ENCODE results near the gene CMTM4. TPM values are rescaled to one million over a fixed set of nuclear protein-coding genes. Genes with fewer than 3 reads are reported as not detected.
A peak's percentile ranks its signal among the peaks of the same experiment; 100 is the strongest.

The CMTM4 gene
- total and polyA plus RNA-seq, 2 of the 4 experiments (the other 2 are of a cell fraction) = 9.0 to 14.5 TPM

DNA sequence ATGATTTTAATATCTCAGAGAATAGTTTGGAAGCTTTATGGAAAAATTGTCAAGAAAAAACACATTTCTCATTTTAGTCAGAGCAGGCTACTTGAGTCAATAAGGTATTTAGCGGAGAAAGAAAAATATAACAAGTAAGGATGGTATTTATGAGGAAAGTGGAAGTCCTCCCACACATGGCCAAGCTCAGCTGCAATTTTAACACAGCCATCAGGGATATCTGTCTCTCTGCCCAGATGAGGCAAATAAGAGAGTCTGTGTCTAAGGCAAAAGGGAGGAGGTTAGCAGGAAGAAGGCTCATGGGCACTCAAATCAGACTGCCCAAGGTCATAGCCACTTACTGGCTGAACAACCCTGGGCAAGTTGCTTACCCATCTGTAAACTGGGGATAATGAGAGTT, 122.5 kb downstream of the CMTM4 start:
- Histone ChIP-seq H3K4ac (ENCODE audit: low read depth, low read length) (no peak overlapping the region), H2AK5ac (ENCODE audit: low read depth, low read length) (no peak overlapping the region), H2BK20ac (ENCODE audit: low read depth, low read length) (no peak overlapping the region), H4K91ac (ENCODE audit: insufficient read depth, low read depth, low read length) (no peak overlapping the region), H2AK9ac (replicated peaks; ENCODE audit: low read depth, low read length, poor library complexity) (no peak overlapping the region), H3K27me3 (ENCODE audit: control insufficient read depth, insufficient read depth, low read length) (peaks cover 19% of the 10 kb centered on the region), H3K14ac (replicated peaks; ENCODE audit: low read depth, low read length) (no peak overlapping the region), H3K9ac (ENCODE audit: low read depth, low read length) (no peak overlapping the region), H2BK120ac (ENCODE audit: low read depth, low read length) (no peak overlapping the region), H3K79me1 (ENCODE audit: low read depth in 1 of 2, low read length in 2 of 2) (no peaks in the 10 kb centered on the region), H2BK15ac (ENCODE audit: low read depth, low read length) (no peak overlapping the region), H3K4me1 (ENCODE audit: control insufficient read depth, insufficient read depth, low read length) (peaks cover 6% of the 10 kb centered on the region), H3K23ac (ENCODE audit: low read depth, low read length) (no peak overlapping the region), H3K4me2 (ENCODE audit: low read depth, low read length) (no peak overlapping the region), H3K9me3 (ENCODE audit: control insufficient read depth, insufficient read depth, low read length) (no peaks in the 10 kb centered on the region), H3K9me1 (ENCODE audit: insufficient read depth, low read length) (peaks cover 8% of the 10 kb centered on the region), H2AFZ (replicated peaks; ENCODE audit: low read length, poor library complexity) (no peak overlapping the region), H3K56ac (ENCODE audit: extremely low read depth, insufficient read depth, low read length) (no peak overlapping the region), H4K8ac (ENCODE audit: low read depth in 2 of 2, low read length in 2 of 2) (no peak overlapping the region), H2BK5ac (ENCODE audit: low read depth, low read length, poor library complexity, severe bottlenecking) (no peak overlapping the region), H4K5ac (ENCODE audit: low read depth, low read length) (no peak overlapping the region), H3K4me3 (ENCODE audit: insufficient read depth, low read depth, low read length) (no peak overlapping the region), H3K27ac (ENCODE audit: insufficient read depth, low read length) (no peak overlapping the region), H3K18ac (ENCODE audit: low read depth, low read length) (no peak overlapping the region), H3K36me3 (ENCODE audit: control insufficient read depth, insufficient read depth, low read length) (peaks cover 2% of the 10 kb centered on the region; the same call in 1 of the 2 replicates), H4K20me1 (ENCODE audit: insufficient read depth, low read length) (peaks cover 6% of the 10 kb centered on the region; the same call in 1 of the 2 replicates)
- BruUV-seq (replicated peaks) = no TSS peak
- ChIA-PET POLR2A (ENCODE audit: unreplicated experiment) (interaction anchor here (0.6 kb wide), 2 partner anchors 29 to 177 kb away, joined by 3 read pairs; no protein-coding TSS in a partner anchor), CTCF (no interaction called here)
- DNase-seq (peak; percentile 9), ATAC-seq (ENCODE audit: low read depth) (no peak)
- intact Hi-C loops (cut with micrococcal nuclease) (no loop called here), dilution Hi-C loops (cut with HindIII; ENCODE audit: low sequenced_read_pairs, unreplicated experiment) (no loop called here), in situ Hi-C loops (cut with MboI; ENCODE audit: low sequenced_read_pairs) (no loop called here)
- no CpG with 5 or more reads among the region's 1 CpG for WGBS, 2 experiments (ENCODE audit: extremely low coverage in 2 of 2, insufficient read length in 1 of 2)
- TF ChIP-seq, protein P1, sequence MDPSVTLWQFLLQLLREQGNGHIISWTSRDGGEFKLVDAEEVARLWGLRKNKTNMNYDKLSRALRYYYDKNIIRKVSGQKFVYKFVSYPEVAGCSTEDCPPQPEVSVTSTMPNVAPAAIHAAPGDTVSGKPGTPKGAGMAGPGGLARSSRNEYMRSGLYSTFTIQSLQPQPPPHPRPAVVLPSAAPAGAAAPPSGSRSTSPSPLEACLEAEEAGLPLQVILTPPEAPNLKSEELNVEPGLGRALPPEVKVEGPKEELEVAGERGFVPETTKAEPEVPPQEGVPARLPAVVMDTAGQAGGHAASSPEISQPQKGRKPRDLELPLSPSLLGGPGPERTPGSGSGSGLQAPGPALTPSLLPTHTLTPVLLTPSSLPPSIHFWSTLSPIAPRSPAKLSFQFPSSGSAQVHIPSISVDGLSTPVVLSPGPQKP (IDR thresholded peaks at IDR 0.05; ENCODE audit: borderline replicate concordance, low read depth, low read length) = no peak
- TF ChIP-seq CHD1 (IDR thresholded peaks at IDR 0.05; ENCODE audit: low read depth, low read length) (no peak), MAFK (IDR thresholded peaks at IDR 0.05; ENCODE audit: low read depth, low read length) (no peak), BHLHE40 (IDR thresholded peaks at IDR 0.05; ENCODE audit: low read depth, low read length) (no peak)

Data from IMR-90 (cell line).